Lower lobe of right lung (tissue), 2 donors: ENCODE results near the gene UBE2K. TPM values are rescaled to one million over a fixed set of nuclear protein-coding genes. Genes with fewer than 3 reads are reported as not detected.

Experiments used
- ATAC-seq, 2 donors: fragments of 200-7000 bp; cut with Tn5 transposase; one replicate each; pipeline ENCODE4 v1.9.1; 2020 to 2022; ENCODE audit warnings: mild to moderate bottlenecking in 2 of 2, moderate library complexity in 2 of 2
- DNase-seq: peaks from one replicate; pipeline ENCODE4 v3.0.0-alpha.2; 2020
- H3K27ac ChIP-seq: fragments of 200-600 bp; one replicate; pipeline ENCODE4 v1.8.0; 2022
- H3K27me3 ChIP-seq: fragments of 200-600 bp; one replicate; pipeline ENCODE4 v1.8.0; 2022; ENCODE audit warnings: low read depth
- H3K36me3 ChIP-seq: fragments of 200-600 bp; one replicate; pipeline ENCODE4 v1.8.0; 2022; ENCODE audit warnings: mild to moderate bottlenecking
- H3K4me1 ChIP-seq: fragments of 200-600 bp; one replicate; pipeline ENCODE4 v1.8.0; 2022
- H3K4me3 ChIP-seq: fragments of 200-600 bp; one replicate; pipeline ENCODE4 v1.8.0; 2022; ENCODE audit warnings: mild to moderate bottlenecking
- H3K9me3 ChIP-seq: fragments of 200-600 bp; one replicate; pipeline ENCODE4 v1.8.0; 2022
- CTCF ChIP-seq: fragments of 200-600 bp; IDR thresholded peaks from one replicate; pipeline ENCODE4 v1.8.0; 2022; ENCODE audit warnings: antibody characterized with exemption, mild to moderate bottlenecking
- intact Hi-C: fragments of 100-400 bp; cut with DNase I; formaldehyde crosslinking; loops from one replicate; pipeline ENCODE4 v1.11.0; 2022
- total RNA-seq: library from RNA; stranded (reverse); fragmentation: NEBNext Ultra II Directional; extraction: Animal tissue kit (Norgen Biotek cat#: 25700); gene quantifications from one replicate; pipeline ENCODE4 v1.2.1, GENCODE V29; 2021
- donor health status: DM: no; HTN: yes; CAD: no; lungs with severe emphysema.

UBE2K gene
- total RNA-seq, 1 donor from 2014 or later = 54.3 TPM

- H3K9me3 ChIP-seq = no peaks in the 10 kb centered on the region
- no peak for TF ChIP-seq CTCF
- no peaks in the 10 kb centered on the region for H3K36me3 ChIP-seq
- no peak overlapping the region for H3K27ac ChIP-seq
- H3K4me3 ChIP-seq = no peak overlapping the region
- ATAC-seq = peak; percentile 28 to 61
- intact Hi-C loops = no loop called here
- H3K27me3 ChIP-seq = no peaks in the 10 kb centered on the region
- DNase-seq = no peak
- no peaks in the 10 kb centered on the region for H3K4me1 ChIP-seq
These were observed 15.8 kb upstream of the UBE2K start for GRCh38 chr4:39682138-39682537.

- Histone ChIP-seq H3K9me3 (no peaks in the 10 kb centered on the region), H3K4me1 (no peaks in the 10 kb centered on the region), H3K4me3 (no peak overlapping the region), H3K36me3 (no peaks in the 10 kb centered on the region), H3K27me3 (no peaks in the 10 kb centered on the region), H3K27ac (no peak overlapping the region)
- TF ChIP-seq CTCF = no peak
- intact Hi-C loops = no loop called here
- DNase-seq = no peak
- no peak for ATAC-seq
These were observed 11.9 kb upstream of the UBE2K start for GRCh38 chr4:39685990-39686389.

GRCh38 chr4:39687014-39687413 is 10.9 kb upstream of the UBE2K start:
- Histone ChIP-seq H3K4me3 (no peak overlapping the region), H3K4me1 (no peaks in the 10 kb centered on the region), H3K9me3 (no peaks in the 10 kb centered on the region), H3K27me3 (no peaks in the 10 kb centered on the region), H3K36me3 (no peaks in the 10 kb centered on the region), H3K27ac (no peak overlapping the region)
- intact Hi-C loops = no loop called here
- no peak for TF ChIP-seq CTCF
- DNase-seq (no peak), ATAC-seq (no peak)

GRCh38 chr4:39689970-39690369 is 8.0 kb upstream of the UBE2K start:
- DNase-seq = no peak
- no peaks in the 10 kb centered on the region for H3K27me3 ChIP-seq
- no peak for TF ChIP-seq CTCF
- H3K9me3 ChIP-seq = no peaks in the 10 kb centered on the region
- no peak overlapping the region for H3K4me3 ChIP-seq
- no peak overlapping the region for H3K27ac ChIP-seq
- H3K4me1 ChIP-seq = no peaks in the 10 kb centered on the region
- H3K36me3 ChIP-seq = no peaks in the 10 kb centered on the region
- ATAC-seq = no peak
- intact Hi-C loops = loop anchor here (10.0 kb wide), 1 partner anchor 285 kb away; the partner anchor contains the start of gene PDS5A

- Histone ChIP-seq H3K27me3 (no peaks in the 10 kb centered on the region), H3K27ac (peak overlapping the region; percentile 94), H3K4me1 (peaks cover 39% of the 10 kb centered on the region), H3K9me3 (no peaks in the 10 kb centered on the region), H3K36me3 (peaks cover 12% of the 10 kb centered on the region), H3K4me3 (peak overlapping the region; percentile 90)
- TF ChIP-seq CTCF = no peak
- ATAC-seq (peak; percentile 62 to 65), DNase-seq (peak; percentile 62)
- intact Hi-C loops = loop anchor here (10.0 kb wide), 1 partner anchor 276 kb away; the partner anchor contains the start of gene PDS5A
These were observed 581 bp downstream of the UBE2K start for GRCh38 chr4:39698424-39699009.
